GM21619 (cell line): ENCODE data around the gene AP1M2.
"Not testable (repeated sequence)": the region's sequence is repeated elsewhere in the genome, so short reads cannot be mapped to it uniquely, and the experiment has no call there.

ENCODE experiments used
- ATAC-seq: cut with Tn5 transposase; IDR thresholded peaks from one replicate; pipeline ENCODE4 v1.9.1; 2021; ENCODE audit not compliant: unreplicated experiment

AP1M2 gene

DNA sequence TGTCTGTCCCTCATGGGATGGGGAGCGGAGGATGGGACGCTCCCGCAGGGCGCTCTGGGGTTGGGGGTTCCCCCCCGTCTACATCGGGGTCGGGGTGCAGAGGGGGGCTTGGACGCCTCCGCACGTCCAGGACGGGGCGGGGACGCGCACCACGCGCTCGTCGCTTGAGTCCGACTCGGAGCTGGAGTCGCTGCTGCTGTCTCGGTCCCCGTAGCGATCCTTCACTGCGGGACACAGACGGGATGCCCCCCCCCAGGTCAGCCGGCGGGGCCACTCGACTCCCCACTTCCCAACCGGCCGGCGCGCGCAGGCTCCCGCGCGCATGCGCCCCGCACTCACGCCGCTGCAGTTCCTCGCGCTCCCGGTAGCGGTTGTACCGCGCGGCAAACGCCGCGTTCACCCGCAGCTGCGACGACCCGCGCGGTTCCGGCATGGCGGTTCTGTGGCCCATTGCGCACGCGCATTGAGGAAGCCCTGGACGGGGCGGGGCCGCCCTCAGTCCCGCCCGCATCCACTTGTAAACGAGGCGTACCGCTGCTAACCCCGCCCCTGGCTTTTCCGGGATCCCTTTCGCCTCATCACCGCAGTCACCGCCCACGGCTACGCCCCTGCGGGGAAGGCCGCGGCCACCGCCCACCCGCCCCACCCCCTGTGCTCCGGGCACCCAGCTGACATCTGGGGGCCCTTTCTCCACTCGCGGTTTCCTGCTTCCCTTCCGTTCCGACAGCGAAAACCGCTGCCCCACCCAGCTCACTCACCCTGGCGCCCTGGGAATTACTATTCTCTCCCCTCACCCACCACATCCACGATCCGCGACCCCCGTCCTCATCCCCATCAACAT lies 21.3 kb downstream of the AP1M2 start, which contains the start of gene KRI1:
KRI1 (minus strand) TSS at position 444 of the 841 bp plus-strand sequence; CDS start at position 433, 11 bp downstream.
- ATAC-seq, result peak; percentile 34

- ATAC-seq, result no peak
Observed at GRCh38 chr19:10565028-10565566, 22.0 kb downstream of the AP1M2 start.

- ATAC-seq, result no peak
Observed at GRCh38 chr19:10562609-10563008, 24.5 kb downstream of the AP1M2 start.

DNA sequence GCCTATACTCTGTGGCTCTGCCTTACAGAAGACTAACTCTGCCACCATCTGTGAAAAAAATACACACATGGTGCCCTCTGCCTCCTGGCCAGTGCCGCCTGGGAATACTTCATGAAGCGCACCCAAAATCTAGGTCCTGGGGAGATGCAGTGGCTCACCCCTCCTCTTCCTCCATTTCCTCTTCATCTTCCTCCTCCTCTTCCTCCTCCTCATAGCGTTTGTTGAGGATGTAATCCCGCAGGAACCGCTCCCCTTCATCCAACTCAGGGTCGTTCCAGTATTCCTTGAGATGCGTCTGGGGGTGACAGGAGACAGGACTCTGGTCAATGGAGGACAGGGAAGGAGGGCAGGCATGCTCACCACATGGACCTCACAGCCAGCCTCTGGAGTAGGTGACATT lies 27.0 kb downstream of the AP1M2 start:
- no peak for ATAC-seq

GRCh38 chr19:10557603-10558197 lies 29.4 kb downstream of the AP1M2 start:
- ATAC-seq, result no peak

GRCh38 chr19:10555610-10555973 lies 31.5 kb downstream of the AP1M2 start:
- ATAC-seq, result no peak

DNA sequence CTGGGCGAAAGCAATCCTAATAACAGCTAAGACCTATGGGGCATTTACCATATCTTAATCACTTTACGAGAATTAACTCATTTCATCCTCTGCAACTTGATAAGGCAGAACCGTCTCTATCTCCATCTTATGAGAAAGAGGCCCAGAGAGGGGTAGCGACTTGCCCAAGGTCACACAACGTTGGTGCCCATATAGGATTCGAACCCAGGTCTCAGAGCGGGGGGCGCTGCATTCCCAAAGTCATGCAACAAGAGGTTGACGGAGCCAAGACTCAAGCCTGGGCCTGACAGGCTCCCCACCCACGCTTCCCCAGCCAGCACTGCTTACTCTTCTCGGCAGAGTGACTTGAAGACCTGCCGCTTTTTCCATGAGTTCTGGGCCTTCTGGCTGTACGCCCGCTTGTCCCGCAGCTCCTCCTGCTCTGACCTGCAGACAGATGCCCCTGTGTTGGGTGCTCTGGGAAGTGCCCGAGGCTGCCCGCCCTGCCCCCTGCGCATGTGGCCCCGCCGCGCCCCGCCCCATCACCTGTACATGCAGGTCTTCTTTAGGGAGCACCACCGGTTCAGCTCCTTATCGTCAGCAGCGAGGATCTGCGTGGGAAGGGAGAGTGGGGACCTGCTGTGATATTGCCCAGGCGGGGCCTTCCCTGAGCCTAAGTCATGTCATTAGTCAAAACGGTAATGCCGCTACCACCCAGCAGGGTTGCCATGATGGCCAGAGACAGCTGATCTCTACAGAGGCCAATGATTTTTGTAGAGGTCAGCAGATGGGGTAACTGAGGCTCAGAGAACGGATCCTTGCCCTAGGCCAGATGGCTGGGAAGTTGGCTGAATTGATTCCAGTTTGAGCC lies 32.1 kb downstream of the AP1M2 start:
- ATAC-seq, result no peak

GRCh38 chr19:10553943-10554381 lies 33.1 kb downstream of the AP1M2 start:
- peak; percentile 61 for ATAC-seq

GRCh38 chr19:10553087-10553667 lies 33.9 kb downstream of the AP1M2 start:
- no peak for ATAC-seq

DNA sequence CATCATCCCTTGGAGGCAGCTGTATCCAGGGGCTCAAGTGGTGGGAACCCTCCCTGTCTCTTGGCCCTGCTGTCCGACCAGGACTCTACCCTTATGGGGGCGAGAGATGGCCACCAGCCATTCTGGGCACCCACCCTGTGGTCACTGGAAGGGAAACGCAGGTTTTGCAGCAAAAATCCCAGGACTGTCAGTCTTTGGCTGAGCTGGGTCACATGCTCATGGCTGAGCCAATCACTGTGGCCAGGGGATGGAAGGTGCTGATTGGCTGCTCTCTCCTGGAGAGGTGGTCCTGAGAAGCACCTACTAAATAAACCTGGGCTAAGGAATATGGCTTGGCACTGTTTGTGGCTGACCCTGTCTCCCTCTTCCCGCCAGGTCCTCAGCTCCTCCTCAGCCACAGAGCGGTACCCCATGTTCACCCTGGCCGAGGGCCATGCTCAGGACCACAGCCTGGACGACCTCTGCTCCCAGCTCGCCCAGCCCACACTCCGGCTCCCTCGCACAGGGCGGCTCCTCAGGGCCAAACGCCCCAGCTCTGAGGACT lies 34.5 kb downstream of the AP1M2 start:
- ATAC-seq, result no peak

GRCh38 chr19:10551698-10552301 lies 35.3 kb downstream of the AP1M2 start:
- ATAC-seq, result no peak

DNA sequence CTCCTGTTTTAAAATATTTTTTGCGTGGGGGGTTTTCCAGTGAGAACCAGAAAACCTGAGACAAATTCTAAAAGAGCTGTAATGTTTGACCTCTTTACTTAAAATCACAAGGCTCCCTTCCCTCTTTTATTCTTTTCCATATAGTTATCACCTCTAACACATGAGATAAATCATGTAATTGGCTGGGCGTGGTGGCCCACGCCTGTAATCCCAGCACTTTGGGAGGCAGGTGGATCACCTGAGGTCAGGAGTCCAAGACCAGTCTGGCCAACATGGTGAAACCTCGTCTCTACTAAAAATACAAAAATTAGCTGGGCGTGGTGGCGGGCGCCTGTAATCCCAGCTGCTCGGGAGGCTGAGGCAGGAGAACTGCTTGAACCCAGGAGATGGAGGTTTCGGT lies 36.1 kb downstream of the AP1M2 start:
- ATAC-seq, result not testable (repeated sequence)

- no peak for ATAC-seq
Observed at GRCh38 chr19:10550336-10550735, 36.8 kb downstream of the AP1M2 start.

GRCh38 chr19:10549733-10550132 lies 37.4 kb downstream of the AP1M2 start:
- ATAC-seq, result no peak

DNA sequence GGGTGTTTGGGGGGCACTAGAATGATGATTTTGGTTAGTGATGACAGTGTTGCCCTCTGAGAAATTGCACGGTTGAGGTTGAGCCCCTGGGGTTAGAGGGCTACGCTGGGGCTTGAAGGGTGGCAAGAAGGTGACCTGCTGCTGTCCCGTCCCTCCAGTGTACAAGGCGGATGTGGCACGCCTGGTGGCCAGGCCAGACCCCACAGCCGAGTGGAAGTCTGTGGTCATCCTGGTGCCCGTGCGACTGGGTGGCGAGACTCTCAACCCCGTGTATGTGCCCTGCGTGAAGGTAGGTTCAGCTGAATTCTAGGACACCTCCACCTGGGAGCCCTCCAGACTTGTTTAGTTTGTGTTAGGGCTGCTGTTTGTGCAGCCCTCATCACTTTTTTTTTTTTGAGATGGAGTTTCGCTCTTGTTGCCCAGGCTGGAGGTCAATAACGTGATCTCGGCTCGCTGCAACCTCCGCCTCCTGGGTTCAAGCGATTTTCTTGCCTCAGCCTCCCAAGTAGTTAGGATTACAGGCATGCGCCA lies 38.3 kb downstream of the AP1M2 start:
- ATAC-seq, result no peak

DNA sequence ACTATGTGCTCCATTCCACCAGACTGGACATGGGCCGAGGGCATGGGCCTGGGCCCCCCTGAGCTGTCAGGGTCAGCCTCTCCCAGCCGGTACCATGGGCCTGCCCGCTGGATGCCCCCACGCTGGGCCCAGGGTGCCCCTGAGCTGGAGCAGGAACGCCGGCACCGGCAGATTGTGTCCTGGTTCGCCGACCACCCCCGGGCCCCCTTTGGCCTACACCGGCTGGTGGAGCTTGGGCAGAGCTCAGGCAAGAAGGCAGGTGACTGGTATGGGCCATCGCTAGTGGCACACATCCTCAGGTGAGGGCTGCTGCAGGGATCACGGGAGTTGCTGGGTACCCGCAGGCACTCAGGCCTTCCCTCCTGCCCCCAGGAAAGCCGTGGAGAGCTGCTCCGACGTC lies 40.3 kb downstream of the AP1M2 start:
- no peak for ATAC-seq

- no peak for ATAC-seq
Observed at GRCh38 chr19:10544753-10545251, 42.3 kb downstream of the AP1M2 start.

DNA sequence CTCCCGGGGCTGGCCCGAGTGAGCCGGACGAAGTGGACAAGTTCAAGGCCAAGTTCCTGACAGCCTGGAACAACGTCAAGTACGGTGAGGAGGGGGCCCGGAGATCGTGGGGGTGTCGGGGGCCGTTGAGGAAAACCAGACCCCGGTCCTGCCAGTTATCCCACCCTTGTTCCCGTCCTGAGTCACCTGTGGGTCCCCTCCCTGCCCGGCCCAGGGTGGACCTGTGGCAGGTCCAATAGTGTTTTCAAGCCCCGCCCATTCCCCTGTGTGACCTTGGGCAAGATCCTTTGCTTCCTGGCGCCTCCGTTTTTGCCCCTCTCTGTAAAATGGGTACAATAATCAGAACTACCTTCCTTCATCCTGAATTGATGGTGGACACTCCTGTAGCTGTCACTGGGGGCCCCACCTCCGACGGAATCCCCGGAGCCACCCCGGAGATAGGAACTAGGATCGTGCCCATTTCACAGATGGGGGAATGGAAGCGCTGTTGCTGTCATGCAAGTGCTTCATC lies 42.8 kb downstream of the AP1M2 start:
- peak; percentile 17 for ATAC-seq

GRCh38 chr19:10543420-10544241 lies 43.5 kb downstream of the AP1M2 start, which contains the start of gene ATG4D:
Gene ATG4D (plus strand): TSS chr19:10543904. CDS start chr19:10544091, 187 bp downstream.
- peak; percentile 63 for ATAC-seq
